ENCODE results near the gene GRK1. TPM values are rescaled to one million over a fixed set of nuclear protein-coding genes. Genes with fewer than 3 reads are reported as not detected.

GRK1 gene
- total RNA-seq, 2 experiments from 2014 or later: not detected

- H3K27ac Mint-ChIP-seq: no peak overlapping the region
- CTCF ChIA-PET: no interaction called here
- DNase-seq (no peak), ATAC-seq (no peak)
- no peak overlapping the region for H3K4me3 Mint-ChIP-seq
- no peaks in the 10 kb centered on the region for H3K9me3 Mint-ChIP-seq (ENCODE audit: low read depth)
- H3K36me3 Mint-ChIP-seq: no peaks in the 10 kb centered on the region
- H3K27me3 Mint-ChIP-seq: no peaks in the 10 kb centered on the region
- peaks cover 13% of the 10 kb centered on the region for H3K4me1 Mint-ChIP-seq
These were observed 17.8 kb upstream of the GRK1 start for GRCh38 chr13:113649212-113649611.

GRCh38 chr13:113650275-113650674, 16.7 kb upstream of the GRK1 start:
- CTCF ChIA-PET: no interaction called here
- peaks cover 13% of the 10 kb centered on the region for H3K4me1 Mint-ChIP-seq

GRCh38 chr13:113650731-113651148, 16.3 kb upstream of the GRK1 start:
- H3K27me3 Mint-ChIP-seq: no peaks in the 10 kb centered on the region
- H3K27ac Mint-ChIP-seq: no peak overlapping the region
- no peak overlapping the region for H3K4me3 Mint-ChIP-seq
- CTCF ChIA-PET: no interaction called here
- H3K4me1 Mint-ChIP-seq: peaks cover 13% of the 10 kb centered on the region
- H3K36me3 Mint-ChIP-seq: no peaks in the 10 kb centered on the region
- ATAC-seq: no peak
- DNase-seq: no peak
- H3K9me3 Mint-ChIP-seq (ENCODE audit: low read depth): no peaks in the 10 kb centered on the region

More at GRCh38 chr13:113650275-113650674, 16.7 kb upstream of the GRK1 start:
- Mint-ChIP-seq H3K9me3 (ENCODE audit: low read depth) (no peaks in the 10 kb centered on the region), H3K27ac (no peak overlapping the region), H3K4me3 (no peak overlapping the region), H3K36me3 (no peaks in the 10 kb centered on the region), H3K27me3 (no peaks in the 10 kb centered on the region)
- DNase-seq (no peak), ATAC-seq (no peak)

- peaks cover 8% of the 10 kb centered on the region for H3K4me1 Mint-ChIP-seq
- CTCF ChIA-PET: no interaction called here
- DNase-seq: no peak
- no peak for ATAC-seq
- no peak overlapping the region for H3K27ac Mint-ChIP-seq
- H3K27me3 Mint-ChIP-seq: no peaks in the 10 kb centered on the region
- no peaks in the 10 kb centered on the region for H3K36me3 Mint-ChIP-seq
- no peaks in the 10 kb centered on the region for H3K9me3 Mint-ChIP-seq (ENCODE audit: low read depth)
- no peak overlapping the region for H3K4me3 Mint-ChIP-seq
These were observed 15.3 kb upstream of the GRK1 start for GRCh38 chr13:113651511-113652403.

GRCh38 chr13:113652404-113653263, 14.4 kb upstream of the GRK1 start:
- no peak for DNase-seq

GRCh38 chr13:113653264-113654174, 13.5 kb upstream of the GRK1 start:
- Mint-ChIP-seq H3K36me3 (no peaks in the 10 kb centered on the region), H3K27me3 (no peaks in the 10 kb centered on the region), H3K27ac (no peak overlapping the region), H3K9me3 (ENCODE audit: low read depth) (no peaks in the 10 kb centered on the region), H3K4me3 (no peak overlapping the region), H3K4me1 (peaks cover 7% of the 10 kb centered on the region)
- CTCF ChIA-PET: no interaction called here
- DNase-seq: no peak
- no peak for ATAC-seq

More at GRCh38 chr13:113652404-113653263, 14.4 kb upstream of the GRK1 start:
- Mint-ChIP-seq H3K36me3 (no peaks in the 10 kb centered on the region), H3K9me3 (ENCODE audit: low read depth) (no peaks in the 10 kb centered on the region), H3K27ac (no peak overlapping the region), H3K4me3 (no peak overlapping the region), H3K4me1 (peaks cover 7% of the 10 kb centered on the region), H3K27me3 (no peaks in the 10 kb centered on the region)
- CTCF ChIA-PET: no interaction called here
- ATAC-seq: no peak

- Mint-ChIP-seq H3K4me3 (no peak overlapping the region), H3K36me3 (no peaks in the 10 kb centered on the region), H3K4me1 (peaks cover 7% of the 10 kb centered on the region), H3K9me3 (ENCODE audit: low read depth) (no peaks in the 10 kb centered on the region), H3K27me3 (no peaks in the 10 kb centered on the region), H3K27ac (no peak overlapping the region)
- DNase-seq (no peak), ATAC-seq (no peak)
- CTCF ChIA-PET: no interaction called here
These were observed 12.9 kb upstream of the GRK1 start for GRCh38 chr13:113654175-113654560.

GRCh38 chr13:113654591-113655345, 12.3 kb upstream of the GRK1 start:
- peaks cover 7% of the 10 kb centered on the region for H3K4me1 Mint-ChIP-seq
- H3K27me3 Mint-ChIP-seq: no peaks in the 10 kb centered on the region
- no peaks in the 10 kb centered on the region for H3K9me3 Mint-ChIP-seq (ENCODE audit: low read depth)
- CTCF ChIA-PET: no interaction called here
- DNase-seq (no peak), ATAC-seq (no peak)
- no peak overlapping the region for H3K27ac Mint-ChIP-seq
- H3K36me3 Mint-ChIP-seq: no peaks in the 10 kb centered on the region
- no peak overlapping the region for H3K4me3 Mint-ChIP-seq

- Mint-ChIP-seq H3K36me3 (no peaks in the 10 kb centered on the region), H3K27ac (no peak overlapping the region), H3K4me3 (no peak overlapping the region), H3K27me3 (no peaks in the 10 kb centered on the region), H3K4me1 (peaks cover 7% of the 10 kb centered on the region), H3K9me3 (ENCODE audit: low read depth) (no peaks in the 10 kb centered on the region)
- ATAC-seq (no peak), DNase-seq (no peak)
- CTCF ChIA-PET: no interaction called here
These were observed 11.5 kb upstream of the GRK1 start for GRCh38 chr13:113655346-113656002.

- H3K9me3 Mint-ChIP-seq (ENCODE audit: low read depth): peaks cover 4% of the 10 kb centered on the region
- H3K4me3 Mint-ChIP-seq: no peak overlapping the region
- no peak for ATAC-seq
- peaks cover 7% of the 10 kb centered on the region for H3K4me1 Mint-ChIP-seq
- H3K36me3 Mint-ChIP-seq: no peaks in the 10 kb centered on the region
- CTCF ChIA-PET: no interaction called here
- H3K27ac Mint-ChIP-seq: no peak overlapping the region
- no peak for DNase-seq
- peaks cover 5% of the 10 kb centered on the region for H3K27me3 Mint-ChIP-seq
These were observed 10.9 kb upstream of the GRK1 start for GRCh38 chr13:113656003-113656588.

- Mint-ChIP-seq H3K27me3 (peaks cover 14% of the 10 kb centered on the region), H3K36me3 (peaks cover 2% of the 10 kb centered on the region), H3K27ac (no peak overlapping the region), H3K4me3 (no peak overlapping the region), H3K4me1 (peaks cover 7% of the 10 kb centered on the region), H3K9me3 (ENCODE audit: low read depth) (peaks cover 9% of the 10 kb centered on the region)
- CTCF ChIA-PET: no interaction called here
- no peak for DNase-seq
- no peak for ATAC-seq
These were observed 10.0 kb upstream of the GRK1 start for GRCh38 chr13:113656831-113657671.

Measured in activated CD8-positive, alpha-beta memory T cell treated with anti-CD3 and anti-CD28 coated beads, Interleukin-2, amount 10 ng/mL, durations not matched to agents 7 days and 5 days (primary cell).